Neuronal stem cell (in vitro differentiated cells): ENCODE results near the gene OPTC.

Experiments used
- DNase-seq: peaks from one replicate; pipeline ENCODE4 v3.0.0-alpha.2; 2013; ENCODE audit warnings: low spot score
- H2AFZ ChIP-seq: one replicate; pipeline ENCODE4 v1.6.1; 2013; ENCODE audit warnings: mild to moderate bottlenecking, low read length, inconsistent platforms
- H2AK5ac ChIP-seq: 2 replicates; pipeline ENCODE4 v1.6.1; 2013; ENCODE audit warnings: low read depth, mild to moderate bottlenecking, inconsistent platforms, low read length, moderate library complexity, mixed read lengths
- H2BK120ac ChIP-seq: 2 replicates; pipeline ENCODE4 v1.6.1; 2013; ENCODE audit warnings: low read depth, mild to moderate bottlenecking, inconsistent platforms, low read length, moderate library complexity, mixed read lengths
- H2BK12ac ChIP-seq: one replicate; pipeline ENCODE4 v1.6.1; 2013; ENCODE audit warnings: low read length, inconsistent platforms
- H2BK15ac ChIP-seq: 2 replicates; pipeline ENCODE4 v1.6.1; 2013; ENCODE audit warnings: mild to moderate bottlenecking, low read length, inconsistent platforms, mixed read lengths
- H2BK5ac ChIP-seq: one replicate; pipeline ENCODE4 v1.6.1; 2013; ENCODE audit warnings: inconsistent platforms, mild to moderate bottlenecking, low read length, moderate library complexity
- H3K14ac ChIP-seq: one replicate; pipeline ENCODE4 v1.6.1; 2013; ENCODE audit warnings: low read length, inconsistent platforms
- H3K18ac ChIP-seq: 2 replicates; pipeline ENCODE4 v1.6.1; 2013; ENCODE audit warnings: low read length, inconsistent platforms
- H3K23ac ChIP-seq: 2 replicates; pipeline ENCODE4 v1.6.1; 2013; ENCODE audit warnings: low read depth, mild to moderate bottlenecking, mixed read lengths, low read length, inconsistent platforms; ENCODE audit not compliant: poor library complexity
- H3K27ac ChIP-seq: replicated peaks from 3 replicates; pipeline ENCODE4 v1.5.1; 2013; ENCODE audit warnings: low read length, inconsistent platforms
- H3K27me3 ChIP-seq, 3 experiments: 2 replicates each; pipeline ENCODE4 v1.6.1; 2013; ENCODE audit warnings: low read length in 3 of 3, mild to moderate bottlenecking in 2 of 3, inconsistent platforms in 1 of 3, low read depth in 1 of 3, mixed read lengths in 1 of 3, moderate library complexity in 1 of 3; ENCODE audit not compliant: control insufficient read depth in 3 of 3, insufficient read depth in 3 of 3
- H3K36me3 ChIP-seq, 2 donors: replicated peaks in 1 of 2; 2 replicates each; pipeline ENCODE4 v1.6.1; 2013; ENCODE audit warnings: low read length in 2 of 2; ENCODE audit not compliant: control insufficient read depth in 2 of 2, insufficient read depth in 2 of 2
- H3K4ac ChIP-seq: 2 replicates; pipeline ENCODE4 v1.6.1; 2013; ENCODE audit warnings: inconsistent platforms, mild to moderate bottlenecking, low read length, moderate library complexity
- H3K4me1 ChIP-seq, 2 donors: 1 replicate in 1 of 2; 2 replicates in 1 of 2; pipeline ENCODE4 v1.6.1; 2013; ENCODE audit warnings: low read length in 2 of 2, low read depth in 1 of 2; ENCODE audit not compliant: control insufficient read depth in 2 of 2, insufficient read depth in 1 of 2
- H3K4me2 ChIP-seq: one replicate; pipeline ENCODE4 v1.6.1; 2013; ENCODE audit warnings: mild to moderate bottlenecking, low read length, inconsistent platforms; ENCODE audit not compliant: insufficient read depth, poor library complexity, severe bottlenecking
- H3K4me3 ChIP-seq, 2 donors: 2 replicates each; pipeline ENCODE4 v1.5.1; 2013; ENCODE audit warnings: low read length in 2 of 2, mild to moderate bottlenecking in 2 of 2, inconsistent platforms in 1 of 2, moderate library complexity in 1 of 2
- H3K79me1 ChIP-seq: one replicate; pipeline ENCODE4 v1.6.1; 2013; ENCODE audit warnings: low read depth, mild to moderate bottlenecking, inconsistent platforms, low read length, moderate library complexity
- H3K9ac ChIP-seq: one replicate; pipeline ENCODE4 v1.6.1; 2013; ENCODE audit warnings: mild to moderate bottlenecking, low read depth, low read length, inconsistent platforms; ENCODE audit not compliant: poor library complexity
- H3K9me3 ChIP-seq, 2 donors: replicated peaks in 1 of 2; 2 replicates each; pipeline versions ENCODE3 to v1.6.1; 2013; ENCODE audit warnings: low read length in 2 of 2, mild to moderate bottlenecking in 2 of 2, inconsistent platforms in 1 of 2, low read depth in 1 of 2, mixed read lengths in 1 of 2, moderate library complexity in 1 of 2; ENCODE audit not compliant: control insufficient read depth in 2 of 2, insufficient read depth in 1 of 2
- H4K8ac ChIP-seq: one replicate; pipeline ENCODE4 v1.6.1; 2013; ENCODE audit warnings: low read depth, mild to moderate bottlenecking, inconsistent platforms, low read length, moderate library complexity
- H4K91ac ChIP-seq: one replicate; pipeline ENCODE4 v1.6.1; 2013; ENCODE audit warnings: low read length, low read depth, mild to moderate bottlenecking, inconsistent platforms; ENCODE audit not compliant: poor library complexity
- WGBS, 2 donors: extraction: QIAGEN DNeasy Blood & Tissue Kit; methylation state at CpG; one replicate each; pipeline ENCODE4 v1.1.7; 2013; ENCODE audit warnings: missing lambda C conversion rate in 2 of 2, mixed read lengths in 1 of 2; ENCODE audit not compliant: insufficient read length in 2 of 2, insufficient replicate concordance in 1 of 2; ENCODE audit errors: extremely low coverage in 2 of 2; 5-methylcytosine and 5-hydroxymethylcytosine counted together

OPTC gene

DNA sequence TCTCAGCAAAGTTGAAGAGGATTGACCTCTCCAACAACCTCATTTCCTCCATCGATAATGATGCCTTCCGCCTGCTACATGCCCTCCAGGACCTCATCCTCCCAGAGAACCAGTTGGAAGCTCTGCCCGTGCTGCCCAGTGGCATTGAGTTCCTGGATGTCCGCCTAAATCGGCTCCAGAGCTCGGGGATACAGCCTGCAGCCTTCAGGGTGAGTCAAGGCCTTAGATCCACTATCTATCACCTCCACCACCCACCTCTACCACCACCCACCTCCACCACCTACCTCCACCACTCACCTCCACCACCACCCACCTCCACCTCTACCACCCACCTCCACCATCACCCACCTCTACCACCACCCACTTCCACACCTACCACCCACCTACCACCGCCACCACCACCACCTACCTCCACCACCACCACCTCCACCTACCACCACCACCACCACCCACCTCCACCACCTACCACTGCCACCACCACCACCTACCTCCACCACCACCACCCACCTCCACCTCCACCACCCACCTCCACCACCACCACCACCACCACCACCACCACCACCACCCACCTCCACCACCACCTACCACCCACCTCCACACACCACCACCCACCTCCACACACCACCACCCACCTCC, 5.8 kb downstream of the OPTC start:
- Histone ChIP-seq H2AFZ (no peak overlapping the region), H3K36me3 (no peaks in the 10 kb centered on the region), H2BK15ac (no peak overlapping the region), H4K8ac (no peak overlapping the region), H3K4me3 (no peak overlapping the region), H3K23ac (no peak overlapping the region), H3K4me2 (no peak overlapping the region), H3K27ac (no peak overlapping the region), H2AK5ac (no peak overlapping the region), H3K14ac (no peak overlapping the region), H2BK120ac (no peak overlapping the region), H3K18ac (no peak overlapping the region), H4K91ac (no peak overlapping the region), H3K4me1 (no peaks in the 10 kb centered on the region), H3K9ac (no peak overlapping the region), H2BK12ac (no peak overlapping the region), H3K27me3 (peaks cover 0 to 40% (median 0%) of the 10 kb centered on the region in 3 experiments), H3K9me3 (no peaks in the 10 kb centered on the region), H2BK5ac (no peak overlapping the region), H3K4ac (no peak overlapping the region), H3K79me1 (no peaks in the 10 kb centered on the region)
- DNase-seq, result no peak
- no CpG with 5 or more reads among the region's 7 CpGs for WGBS, 2 donors

DNA sequence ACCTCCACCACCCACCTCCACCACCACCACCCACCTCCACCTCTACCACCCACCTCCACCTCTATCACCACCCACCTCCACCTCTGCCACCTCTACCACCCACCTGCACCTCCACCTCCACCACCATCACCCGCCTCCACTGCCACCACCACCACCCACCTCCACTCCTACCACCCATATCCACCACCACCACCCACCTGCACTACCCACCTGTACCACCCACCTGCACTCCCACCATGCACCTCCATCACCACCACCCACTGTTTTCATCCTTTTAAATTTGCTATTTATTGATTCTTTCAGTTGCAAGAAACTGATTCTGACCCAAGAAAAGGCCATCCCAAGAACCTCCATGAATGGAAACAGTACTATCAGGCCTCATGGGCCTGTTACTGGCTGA, 6.3 kb downstream of the OPTC start:
- WGBS, 2 donors, result no CpG with 5 or more reads among the region's 1 CpG
- no peak overlapping the region for H3K27ac ChIP-seq

DNA sequence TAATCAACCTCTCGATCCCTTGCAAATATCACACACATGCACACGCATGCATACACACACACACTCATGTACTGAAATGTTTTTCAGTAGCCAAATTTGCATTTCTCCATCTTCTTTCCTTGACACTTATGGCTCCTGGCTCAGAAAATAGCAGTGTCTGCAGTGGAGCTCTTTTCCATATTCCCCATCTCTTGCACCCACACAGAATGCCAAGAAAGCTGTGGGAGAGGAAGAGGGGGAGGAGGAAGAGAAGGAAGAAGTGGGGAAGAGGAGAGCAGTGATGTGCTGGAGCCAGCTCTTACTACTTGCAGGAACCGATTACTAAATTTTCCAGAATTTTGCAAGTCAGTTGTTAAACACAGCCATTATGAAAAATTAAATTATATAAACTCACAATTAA, 9.9 kb downstream of the OPTC start:
- Histone ChIP-seq H2AFZ (no peak overlapping the region), H3K36me3 (no peaks in the 10 kb centered on the region), H4K8ac (no peak overlapping the region), H3K18ac (no peak overlapping the region), H3K79me1 (no peaks in the 10 kb centered on the region), H3K4me2 (no peak overlapping the region), H3K9ac (no peak overlapping the region), H2BK120ac (no peak overlapping the region), H3K4ac (no peak overlapping the region), H2AK5ac (no peak overlapping the region), H3K4me1 (peaks cover 16 to 21% of the 10 kb centered on the region in 2 donors), H4K91ac (no peak overlapping the region), H3K27ac (no peak overlapping the region), H2BK15ac (no peak overlapping the region), H3K4me3 (no peak overlapping the region), H3K14ac (no peak overlapping the region), H2BK12ac (no peak overlapping the region), H3K27me3 (peaks cover 0 to 15% (median 0%) of the 10 kb centered on the region in 3 experiments), H3K23ac (no peak overlapping the region), H2BK5ac (no peak overlapping the region), H3K9me3 (no peaks in the 10 kb centered on the region)
- DNase-seq, result no peak
- WGBS, 2 donors, result no CpG with 5 or more reads among the region's 3 CpGs

More for the DNA sequence above, 6.3 kb downstream of the OPTC start:
- no peak overlapping the region for H3K23ac ChIP-seq
- no peaks in the 10 kb centered on the region for H3K36me3 ChIP-seq
- H3K18ac ChIP-seq, result no peak overlapping the region
- no peaks in the 10 kb centered on the region for H3K9me3 ChIP-seq
- H3K27me3 ChIP-seq, result peaks cover 0 to 40% (median 0%) of the 10 kb centered on the region in 3 experiments
- no peak overlapping the region for H2AFZ ChIP-seq
- H4K8ac ChIP-seq, result no peak overlapping the region
- no peak overlapping the region for H2BK15ac ChIP-seq
- H3K4ac ChIP-seq, result no peak overlapping the region
- H4K91ac ChIP-seq, result no peak overlapping the region
- H3K14ac ChIP-seq, result no peak overlapping the region
- H2BK5ac ChIP-seq, result no peak overlapping the region
- no peak for DNase-seq
- H3K4me2 ChIP-seq, result no peak overlapping the region
- H3K4me3 ChIP-seq, result no peak overlapping the region
- no peak overlapping the region for H2AK5ac ChIP-seq
- no peaks in the 10 kb centered on the region for H3K4me1 ChIP-seq
- H3K79me1 ChIP-seq, result no peaks in the 10 kb centered on the region
- no peak overlapping the region for H3K9ac ChIP-seq
- no peak overlapping the region for H2BK120ac ChIP-seq
- H2BK12ac ChIP-seq, result no peak overlapping the region

DNA sequence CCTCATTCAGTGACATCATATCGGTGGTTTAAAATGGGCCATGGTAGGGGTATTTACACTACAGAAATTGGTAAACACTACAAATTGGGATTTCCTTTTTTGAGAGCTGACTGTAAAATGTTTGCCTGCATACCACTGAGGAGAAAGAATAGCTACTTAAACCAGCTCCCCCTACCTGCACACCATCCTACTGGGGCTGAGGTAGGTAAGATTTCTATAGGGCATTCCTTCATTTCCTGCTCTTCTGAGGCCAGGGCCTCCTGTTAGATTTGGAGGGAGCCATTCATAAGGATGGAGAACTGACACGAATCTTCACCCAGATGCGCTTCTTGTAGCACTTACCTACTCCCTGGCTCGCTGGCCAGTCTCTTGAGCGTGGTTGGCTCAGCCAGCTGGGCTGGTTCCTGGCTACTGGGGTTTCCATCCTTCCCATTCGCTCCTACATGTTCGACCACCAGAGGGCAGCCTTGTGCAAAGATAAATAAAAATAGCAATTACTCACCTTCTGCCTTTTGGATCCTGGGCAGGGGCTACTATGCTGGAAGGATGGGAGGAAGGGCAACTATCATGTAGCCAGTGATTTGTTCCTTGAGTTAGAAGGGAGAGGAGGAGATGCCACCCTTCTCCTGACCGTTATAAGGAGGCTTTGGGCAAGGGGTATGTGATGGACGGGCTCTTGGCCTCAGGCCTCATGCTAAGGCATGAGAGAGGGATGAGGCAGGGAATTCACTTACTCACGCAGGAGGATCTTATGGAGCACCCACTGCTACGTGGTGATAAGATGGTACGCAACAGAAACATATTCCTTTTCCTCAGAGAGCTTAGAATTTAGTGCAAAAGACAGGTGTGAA, 10.7 kb downstream of the OPTC start:
- Histone ChIP-seq H4K91ac (no peak overlapping the region), H3K9ac (no peak overlapping the region)

More for the DNA sequence above, 10.7 kb downstream of the OPTC start:
- H3K18ac ChIP-seq, result no peak overlapping the region
- H3K4ac ChIP-seq, result no peak overlapping the region
- no peaks in the 10 kb centered on the region for H3K9me3 ChIP-seq
- H2AFZ ChIP-seq, result peak overlapping the region; percentile 21
- H3K27ac ChIP-seq, result no peak overlapping the region
- peak; percentile 84 for DNase-seq
- no peak overlapping the region for H3K4me3 ChIP-seq
- H3K79me1 ChIP-seq, result no peaks in the 10 kb centered on the region
- H3K4me2 ChIP-seq, result no peak overlapping the region
- no peak overlapping the region for H3K14ac ChIP-seq
- H2BK15ac ChIP-seq, result no peak overlapping the region
- peaks cover 21 to 26% of the 10 kb centered on the region in 2 donors for H3K4me1 ChIP-seq
- H2BK120ac ChIP-seq, result no peak overlapping the region
- H2AK5ac ChIP-seq, result no peak overlapping the region
- no peak overlapping the region for H4K8ac ChIP-seq
- H2BK12ac ChIP-seq, result no peak overlapping the region
- peaks cover 0 to 12% (median 0%) of the 10 kb centered on the region in 3 experiments for H3K27me3 ChIP-seq
- no peaks in the 10 kb centered on the region for H3K36me3 ChIP-seq
- no CpG with 5 or more reads among the region's 12 CpGs for WGBS, 2 donors
- H2BK5ac ChIP-seq, result no peak overlapping the region
- no peak overlapping the region for H3K23ac ChIP-seq
